ENCODE results near the gene CTLA4.
A peak's percentile ranks its signal among the peaks of the same experiment; 100 is the strongest.

Gene CTLA4

DNA sequence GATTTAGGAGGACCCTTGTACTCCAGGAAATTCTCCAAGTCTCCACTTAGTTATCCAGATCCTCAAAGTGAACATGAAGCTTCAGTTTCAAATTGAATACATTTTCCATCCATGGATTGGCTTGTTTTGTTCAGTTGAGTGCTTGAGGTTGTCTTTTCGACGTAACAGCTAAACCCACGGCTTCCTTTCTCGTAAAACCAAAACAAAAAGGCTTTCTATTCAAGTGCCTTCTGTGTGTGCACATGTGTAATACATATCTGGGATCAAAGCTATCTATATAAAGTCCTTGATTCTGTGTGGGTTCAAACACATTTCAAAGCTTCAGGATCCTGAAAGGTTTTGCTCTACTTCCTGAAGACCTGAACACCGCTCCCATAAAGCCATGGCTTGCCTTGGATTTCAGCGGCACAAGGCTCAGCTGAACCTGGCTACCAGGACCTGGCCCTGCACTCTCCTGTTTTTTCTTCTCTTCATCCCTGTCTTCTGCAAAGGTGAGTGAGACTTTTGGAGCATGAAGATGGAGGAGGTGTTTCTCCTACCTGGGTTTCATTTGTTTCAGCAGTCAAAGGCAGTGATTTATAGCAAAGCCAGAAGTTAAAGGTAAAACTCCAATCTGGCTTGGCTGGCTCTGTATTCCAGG is at the start of gene CTLA4:
Gene CTLA4 (plus strand): TSS at position 211 of the 640 bp plus-strand sequence. CDS start 172 bp downstream, at position 383.
- DNase-seq = no peak

DNA sequence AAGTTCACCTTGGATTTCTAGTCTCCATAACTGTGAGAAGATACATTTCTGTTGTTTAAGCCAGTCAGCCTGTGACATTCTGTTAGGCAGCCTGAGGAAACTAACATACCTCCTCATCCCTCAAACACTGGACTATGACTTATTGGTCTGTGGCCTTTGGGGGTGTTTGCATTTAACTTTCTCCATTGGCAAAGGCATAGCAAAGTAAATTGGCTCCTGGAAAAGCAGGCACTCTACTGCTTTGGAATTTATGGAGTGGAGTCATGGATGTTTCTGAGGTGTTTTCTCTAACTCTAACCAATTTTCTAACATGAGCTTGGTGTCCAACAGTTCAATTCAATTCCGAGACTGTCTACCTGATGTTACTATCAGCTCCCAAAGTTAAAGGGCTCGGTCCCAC is 48.9 kb upstream of the CTLA4 start:
- DNase-seq = no peak

DNA sequence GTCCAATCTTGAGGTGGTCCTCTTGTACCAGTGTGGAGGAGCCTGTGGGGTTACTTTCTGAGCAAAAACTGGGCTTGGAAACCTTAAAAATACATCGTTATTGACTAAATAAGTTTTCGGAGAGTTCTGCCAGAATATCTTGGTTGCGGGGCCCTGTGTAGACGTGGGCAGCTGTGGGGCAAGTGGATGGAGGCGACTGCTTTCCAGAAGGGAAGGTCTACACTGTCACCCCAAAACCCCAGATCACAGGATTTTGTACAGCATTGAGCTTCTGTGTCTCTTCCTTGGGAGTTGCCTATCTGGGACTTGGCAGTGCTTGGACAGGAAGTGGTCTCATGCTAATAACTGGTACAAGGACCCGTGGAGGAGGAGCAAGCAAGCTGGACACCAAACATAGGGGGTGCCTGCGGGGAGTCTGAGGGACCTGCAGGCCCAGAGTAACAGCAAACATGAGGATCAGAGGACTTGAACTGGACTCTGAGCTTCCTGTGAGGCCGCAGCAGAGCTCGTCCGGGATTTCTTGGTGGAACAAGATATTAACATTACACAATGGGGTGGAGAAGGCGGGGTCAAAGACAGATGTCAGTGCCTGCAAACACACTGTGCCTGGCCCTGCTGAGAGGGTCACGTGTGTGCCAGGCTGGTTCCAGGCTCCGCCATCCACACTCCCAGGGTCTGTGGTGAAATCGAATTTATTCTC is 48.0 kb upstream of the CTLA4 start:
- DNase-seq = no peak

DNA sequence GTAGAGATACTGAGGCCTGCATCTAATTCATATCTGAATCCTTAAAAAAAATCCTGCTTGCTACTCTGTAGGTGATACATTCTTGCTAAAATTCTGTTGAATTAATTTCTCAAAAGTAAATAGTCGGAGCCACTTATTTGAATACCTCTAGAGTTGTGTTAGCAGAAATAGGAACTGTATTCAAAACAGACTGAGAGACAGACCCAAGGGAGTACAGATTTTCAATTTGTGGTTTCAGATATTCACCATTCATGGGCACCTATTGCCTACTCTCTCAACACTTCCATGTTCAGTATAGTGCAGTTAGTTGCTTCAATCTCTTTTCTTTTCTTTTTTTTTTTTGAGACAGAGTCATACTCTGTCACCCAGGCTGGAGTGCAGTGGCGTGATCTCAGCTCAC is 46.6 kb upstream of the CTLA4 start:
- no peak for DNase-seq

DNA sequence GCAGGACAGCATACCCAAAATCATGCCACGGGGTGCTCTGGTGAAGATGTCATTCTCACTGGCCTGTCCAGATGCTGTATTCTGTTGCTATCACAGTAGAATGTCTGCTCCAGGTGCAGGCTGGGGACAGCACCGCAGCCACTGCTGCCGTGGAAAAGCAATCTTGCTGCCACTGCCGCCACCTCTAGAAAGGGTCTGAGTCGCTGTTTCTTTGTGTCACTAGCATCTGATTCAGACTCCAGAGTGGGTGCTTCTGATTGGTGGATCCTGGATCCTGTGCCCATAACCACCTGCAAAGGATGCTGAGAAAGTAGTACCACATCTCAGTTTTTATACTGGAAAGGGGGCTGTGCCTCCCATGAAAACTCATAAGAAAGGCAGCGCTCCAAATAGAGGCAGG is 45.3 kb upstream of the CTLA4 start:
- DNase-seq = no peak

DNA sequence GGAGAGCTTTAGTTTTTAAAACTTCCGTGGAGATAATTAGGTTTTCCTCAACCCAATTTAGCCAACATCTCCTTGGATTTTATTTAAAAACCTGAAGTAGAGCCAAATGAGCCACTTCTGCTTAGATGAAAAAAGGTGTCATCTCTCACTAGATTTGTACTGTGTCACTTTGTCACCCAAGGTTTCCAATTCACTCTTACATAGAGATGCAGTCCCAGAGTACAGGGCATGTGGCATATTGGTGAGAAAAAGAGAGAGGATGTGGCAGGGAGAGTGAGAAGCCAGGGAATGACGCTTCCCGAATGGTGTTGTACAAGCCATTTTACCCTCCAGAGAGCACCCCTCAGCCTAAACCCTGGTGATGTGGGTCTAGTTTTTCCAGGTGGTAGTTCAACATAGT is 44.4 kb upstream of the CTLA4 start:
- DNase-seq = no peak

DNA sequence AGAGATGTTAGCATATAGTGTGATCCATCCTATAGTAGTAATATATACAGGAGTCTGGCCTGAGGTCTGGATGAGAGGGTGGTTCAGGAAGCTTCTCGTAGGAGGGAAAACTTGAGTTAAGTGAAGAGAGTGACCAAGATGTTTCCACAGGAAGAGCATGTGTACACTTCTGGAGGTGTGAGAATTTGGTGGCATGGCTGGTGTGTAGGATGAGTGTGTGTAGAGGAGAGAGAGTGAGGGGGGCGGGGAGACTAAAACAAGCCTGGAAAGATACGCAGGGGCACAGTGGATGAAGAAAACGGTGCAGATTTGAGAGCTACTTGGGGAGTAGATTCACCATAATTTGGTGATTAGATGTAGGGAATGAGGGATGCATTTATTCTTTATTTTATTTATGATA is 43.5 kb upstream of the CTLA4 start:
- DNase-seq = no peak

DNA sequence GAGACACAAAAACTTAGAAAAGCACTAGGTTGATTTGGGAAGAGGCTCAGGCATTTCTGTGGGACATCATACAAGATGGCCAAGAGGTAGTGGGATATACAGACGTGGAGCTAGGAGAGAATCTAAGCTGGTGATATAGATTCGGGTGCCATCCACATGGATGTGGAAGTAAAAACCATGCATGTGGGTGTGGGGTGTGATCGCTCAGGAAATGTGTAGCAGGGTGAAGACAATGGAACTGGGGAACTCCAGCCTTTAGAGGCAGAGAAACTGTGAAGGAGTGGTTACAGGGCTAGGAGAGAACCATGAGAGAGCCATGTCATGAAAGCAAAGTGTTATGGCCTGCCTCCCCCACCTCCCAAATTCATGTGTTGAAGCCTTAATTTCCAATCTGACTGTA is 43.0 kb upstream of the CTLA4 start:
- peak; percentile 61 to 71 (median 63) for DNase-seq

DNA sequence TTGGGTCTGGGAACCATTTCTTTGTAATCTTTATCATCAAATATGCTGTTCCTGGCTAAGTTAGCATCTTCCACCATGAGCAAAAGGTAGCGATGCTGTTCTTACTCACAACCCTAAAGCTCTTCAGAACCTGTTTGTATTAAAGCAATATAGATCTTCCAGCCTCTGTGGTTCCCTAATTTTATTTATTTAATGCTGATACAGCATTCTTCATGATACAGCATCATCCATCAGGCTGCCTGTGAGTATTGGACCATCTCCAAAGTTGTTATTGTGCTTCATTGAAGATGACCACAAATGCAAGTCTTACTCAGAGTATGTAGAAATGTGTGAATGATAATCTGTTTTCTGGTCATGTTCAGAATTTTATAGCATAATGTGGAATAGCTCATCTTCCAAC is 40.9 kb upstream of the CTLA4 start:
- no peak for DNase-seq

DNA sequence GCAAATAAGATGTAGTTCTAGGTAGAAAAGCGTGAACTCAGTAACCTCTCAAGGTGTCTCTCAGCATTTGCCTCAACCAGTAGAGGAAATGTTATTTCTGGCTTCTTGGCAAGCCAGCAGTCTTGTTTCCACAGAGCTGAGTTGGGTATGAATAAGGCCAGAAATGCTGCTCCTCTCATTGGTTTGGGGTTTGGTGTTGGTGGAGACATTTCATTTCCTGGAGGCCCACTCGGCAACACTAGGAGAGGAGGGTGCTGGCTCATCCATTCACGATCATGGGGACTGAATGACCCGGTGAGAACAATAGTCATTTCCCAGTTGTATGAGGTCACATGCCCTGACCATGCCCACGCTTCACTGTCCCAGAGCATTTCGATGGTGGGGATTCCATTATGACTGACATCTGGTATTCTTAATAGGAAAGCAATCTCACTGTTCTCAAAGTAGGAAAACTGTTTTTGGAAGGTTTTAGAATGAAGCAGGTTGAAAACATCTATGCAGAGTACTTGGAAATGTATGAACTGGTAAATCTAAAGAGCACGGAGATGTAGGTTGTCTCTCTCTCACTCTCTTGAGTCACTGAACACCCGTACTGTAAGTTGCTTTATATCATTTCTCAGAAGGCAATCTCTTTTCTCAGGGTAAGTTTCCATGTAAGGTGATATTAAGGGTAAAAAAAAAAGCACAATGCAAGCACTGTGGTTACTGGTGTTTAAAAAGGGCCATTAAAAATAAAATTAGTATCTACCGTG is 37.1 kb upstream of the CTLA4 start:
- DNase-seq = peak; percentile 57 to 80 (median 61)

DNA sequence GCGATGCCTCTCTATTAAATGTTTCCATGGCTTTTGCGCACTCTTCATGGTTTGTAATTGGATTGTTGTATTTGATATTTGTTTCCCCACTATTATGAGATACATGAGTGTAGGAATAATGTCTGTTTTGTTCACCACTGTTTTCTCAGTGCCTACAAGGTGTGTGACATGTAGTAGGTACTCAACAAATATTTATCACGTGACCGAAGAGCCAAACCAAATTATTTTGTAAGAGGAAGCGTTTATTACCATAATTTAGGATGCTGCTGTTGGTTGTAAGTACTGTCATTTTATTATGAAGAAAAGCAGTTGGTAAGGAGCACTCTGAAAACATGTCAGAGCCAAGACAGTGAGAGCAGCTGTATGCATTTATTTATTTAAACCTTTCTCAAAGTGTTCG is 32.2 kb upstream of the CTLA4 start:
- DNase-seq = no peak

DNA sequence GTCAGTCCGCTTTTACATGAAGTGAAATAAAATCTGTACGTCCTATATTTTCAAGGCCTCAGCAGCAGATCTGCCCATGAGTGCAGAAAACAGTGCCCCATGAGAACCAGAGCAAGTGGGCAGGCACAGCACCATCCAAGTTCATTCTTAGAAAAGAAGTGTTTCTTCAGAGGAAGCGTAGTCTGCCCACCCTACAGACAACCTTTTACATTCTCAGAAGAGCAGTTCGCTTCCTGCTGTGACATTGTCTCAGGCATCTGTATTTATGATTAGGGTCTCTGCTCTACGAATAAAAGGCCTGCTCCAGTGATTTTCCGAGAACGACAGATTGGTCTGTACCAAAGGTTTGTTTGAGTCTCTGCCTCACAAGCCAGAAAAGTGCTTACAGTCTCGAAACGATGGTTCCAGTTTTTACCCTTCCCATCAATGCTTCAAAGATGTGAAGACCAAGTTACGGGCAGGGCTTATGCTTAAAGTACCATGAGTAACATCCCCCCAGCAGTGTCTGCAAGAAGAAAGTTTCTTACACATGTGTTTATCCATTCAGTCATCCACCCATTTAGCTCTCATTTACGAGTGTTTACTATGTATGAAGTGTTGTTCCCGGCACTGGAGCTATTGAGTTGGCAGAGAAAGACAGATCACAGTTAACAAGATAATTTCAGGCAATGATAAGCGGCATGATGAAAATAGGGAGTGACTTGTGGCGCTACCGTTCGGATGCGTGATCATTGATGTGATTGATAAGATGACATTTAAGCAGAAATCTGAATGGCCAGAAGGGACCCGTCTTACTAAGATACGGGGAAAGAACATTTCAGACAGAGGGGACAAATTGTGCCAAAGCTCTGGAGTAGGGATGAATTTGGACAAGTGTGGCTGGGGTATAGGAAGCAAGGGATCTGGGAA is 31.4 kb upstream of the CTLA4 start:
- DNase-seq = no peak

DNA sequence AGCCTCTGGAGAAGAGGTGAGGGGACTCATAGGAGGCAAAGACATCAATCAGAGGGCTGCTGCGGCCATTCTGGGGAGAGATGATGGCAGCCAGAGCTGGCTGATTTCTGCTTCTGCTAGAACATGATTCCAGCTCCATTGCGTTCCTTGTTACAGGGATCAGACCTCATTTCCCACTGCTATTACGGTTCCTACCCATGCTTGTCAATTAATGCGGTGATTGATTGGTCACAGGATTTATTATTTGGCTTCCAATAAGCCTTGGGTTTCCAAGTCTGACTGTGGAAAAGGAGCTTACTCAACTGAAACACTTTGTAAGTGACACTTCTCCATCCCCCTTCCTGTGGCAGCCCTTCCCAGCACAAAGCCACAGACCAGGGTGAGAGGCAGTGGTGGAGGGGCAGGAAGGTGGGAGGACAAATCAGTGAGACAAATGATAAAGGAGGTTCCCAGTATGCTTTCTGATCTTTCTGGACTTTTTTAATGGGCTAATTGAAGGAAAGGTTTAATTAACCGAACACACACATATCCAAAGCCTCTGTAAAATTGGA is 26.8 kb upstream of the CTLA4 start:
- DNase-seq = no peak

DNA sequence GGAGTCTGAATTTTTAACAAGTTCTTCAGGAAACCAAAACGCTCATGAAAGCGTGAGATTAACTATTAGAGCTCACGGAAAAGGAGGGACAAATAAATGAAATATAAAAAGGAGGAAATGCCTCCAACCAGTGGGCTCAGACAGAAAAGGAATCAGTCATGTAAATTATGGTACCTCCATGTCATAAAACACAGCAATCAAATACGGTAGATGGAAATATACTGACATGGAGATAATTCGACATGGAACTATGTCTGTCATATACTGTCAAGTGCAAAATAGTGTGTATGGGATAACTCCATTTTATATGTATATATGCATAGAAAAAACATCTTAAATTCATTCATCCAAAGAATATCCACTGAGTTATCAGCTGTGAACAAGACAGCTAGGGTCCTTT is 25.9 kb upstream of the CTLA4 start:
- DNase-seq = no peak

DNA sequence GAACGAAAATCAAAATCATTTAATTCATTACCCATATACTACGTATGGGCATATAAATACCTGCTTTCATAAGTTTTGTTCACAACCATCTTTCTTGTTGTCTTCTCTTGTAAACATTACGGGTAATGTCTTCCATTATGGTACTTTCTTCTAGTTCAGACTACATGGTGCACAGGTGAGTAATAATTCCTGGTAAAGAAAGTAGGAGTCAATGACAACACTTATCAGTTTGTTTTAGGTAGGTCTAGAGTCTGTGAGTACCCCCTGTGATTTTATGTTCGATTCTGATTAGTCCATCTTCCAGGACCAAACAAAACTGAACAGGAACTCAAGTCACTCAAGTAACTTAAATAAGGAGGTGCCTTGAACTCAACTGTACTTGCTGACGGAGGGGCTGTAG is 25.2 kb upstream of the CTLA4 start:
- no peak for DNase-seq

DNA sequence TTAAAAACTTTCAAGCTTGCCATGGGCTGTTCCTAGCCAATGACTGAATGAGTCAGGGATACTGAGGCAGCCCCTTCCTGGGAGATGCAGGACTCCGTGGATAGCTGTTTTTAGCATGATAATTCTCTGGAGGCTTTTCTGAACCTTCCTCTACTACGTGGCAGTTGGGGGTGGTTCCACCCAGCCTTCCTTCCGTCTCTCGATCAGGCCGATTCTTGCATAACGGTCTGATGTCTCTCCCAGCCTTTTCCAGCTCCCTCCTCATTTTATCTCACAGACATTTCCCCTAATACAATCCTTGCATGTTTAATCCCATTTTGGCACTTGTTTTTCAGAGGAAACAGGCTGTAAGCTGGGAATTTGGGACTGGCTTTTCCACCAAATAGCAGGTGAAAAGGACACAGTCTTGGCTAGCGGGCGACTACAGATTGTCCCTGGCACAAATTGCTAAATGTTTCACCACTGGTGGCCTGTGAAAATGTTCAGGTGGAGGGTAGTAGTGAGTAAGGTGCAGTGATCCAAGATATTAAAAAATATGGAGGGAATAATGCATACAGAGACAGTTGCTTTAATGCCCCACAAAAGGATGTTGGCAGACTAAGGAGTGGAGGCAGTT is 21.0 kb upstream of the CTLA4 start:
- DNase-seq = no peak

DNA sequence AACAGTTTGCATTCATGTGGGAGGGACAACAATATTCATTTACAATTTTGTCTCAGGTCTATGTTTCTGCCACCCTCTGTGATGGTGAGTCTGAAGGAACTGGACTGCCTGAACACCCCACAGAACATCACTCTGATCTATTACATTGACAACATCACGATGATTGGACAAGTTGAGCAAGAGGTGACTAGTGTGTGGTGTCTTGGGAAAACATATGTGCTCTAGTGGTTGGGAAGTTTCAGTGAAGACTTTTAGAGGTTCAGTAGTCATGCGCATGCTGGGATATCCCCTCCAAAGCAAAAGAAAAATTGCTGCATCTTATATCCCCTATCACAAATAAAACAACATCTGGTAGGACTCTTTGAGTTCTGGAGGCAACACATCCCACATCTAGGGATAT is 18.6 kb upstream of the CTLA4 start:
- peak; percentile 11 to 48 (median 35) for DNase-seq

DNA sequence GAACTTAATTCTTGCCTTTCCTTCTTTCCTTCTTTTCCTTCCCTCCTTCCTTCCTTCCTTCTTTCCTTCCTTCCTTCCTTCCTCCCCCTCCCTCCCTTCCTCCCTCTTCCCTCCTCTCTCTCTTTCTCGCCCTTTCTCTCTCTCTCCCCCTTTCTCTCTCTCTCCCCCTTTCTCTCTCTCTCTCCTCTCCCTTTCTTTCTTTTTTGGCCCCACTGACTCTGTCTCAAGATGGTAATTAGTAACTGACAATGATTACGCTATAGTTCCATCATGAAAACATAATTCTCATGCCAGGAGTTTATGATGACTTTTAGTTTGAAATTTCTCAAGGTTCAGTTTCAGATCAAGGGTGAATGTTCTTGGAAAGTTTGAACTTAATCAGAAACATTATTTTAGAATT is 14.8 kb upstream of the CTLA4 start:
- DNase-seq = no peak

DNA sequence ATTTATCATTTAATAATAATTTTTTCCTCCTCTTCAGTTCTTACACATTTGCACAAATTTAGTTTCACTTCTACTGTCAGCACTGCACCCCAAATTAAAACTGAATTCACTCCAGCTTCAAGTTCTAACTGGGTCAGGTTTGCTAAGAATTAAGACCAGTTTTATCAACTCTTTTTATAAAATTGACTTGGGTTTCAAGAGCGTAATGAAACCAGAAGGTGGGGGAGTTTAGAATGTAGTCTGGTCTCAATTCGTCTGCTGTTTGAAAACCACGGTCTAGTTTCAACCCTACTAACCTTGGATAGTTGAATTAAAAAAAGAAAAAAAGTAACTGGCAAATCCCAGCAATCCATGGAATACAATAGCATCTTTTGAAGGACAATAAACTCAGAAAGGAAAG is 14.3 kb upstream of the CTLA4 start:
- no peak for DNase-seq

DNA sequence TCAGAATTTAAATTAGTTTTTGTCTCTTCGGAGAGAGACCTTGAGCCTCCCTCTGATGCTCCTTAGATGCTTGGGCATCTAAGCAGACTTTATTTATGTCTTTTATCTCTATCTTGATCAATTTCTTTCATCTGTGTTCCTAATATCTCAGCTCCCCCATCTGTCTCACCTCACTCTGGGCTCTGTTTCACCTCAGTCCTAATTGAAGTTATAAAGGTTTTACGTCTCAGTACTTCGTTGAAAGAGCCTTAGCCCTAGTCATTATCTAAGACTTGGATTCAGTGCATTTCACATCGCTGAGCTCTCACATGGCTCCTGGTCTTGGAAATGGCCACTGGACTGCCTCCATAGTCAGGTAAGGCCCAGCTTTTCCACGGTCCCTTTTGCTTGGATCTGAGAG is 13.8 kb upstream of the CTLA4 start:
- DNase-seq = no peak

DNA sequence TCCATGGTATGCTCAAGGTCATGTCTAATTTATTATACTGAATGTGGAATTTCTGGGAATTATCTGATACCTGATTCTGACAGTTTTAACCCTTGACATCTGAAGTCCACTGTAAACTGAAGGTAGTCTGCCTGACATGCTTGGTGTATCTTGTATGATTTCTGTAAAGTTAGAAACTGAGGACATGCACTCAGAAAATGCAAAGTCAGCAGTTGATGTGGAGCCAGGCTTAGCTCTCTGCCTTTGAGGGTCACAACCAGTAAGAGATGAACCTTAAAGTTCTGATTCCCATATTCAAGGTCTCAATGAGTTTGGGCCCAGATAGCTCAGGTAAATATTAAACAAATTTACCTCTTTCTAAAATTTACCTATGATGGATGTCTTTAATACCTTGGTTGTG is 12.3 kb upstream of the CTLA4 start:
- DNase-seq = no peak

DNA sequence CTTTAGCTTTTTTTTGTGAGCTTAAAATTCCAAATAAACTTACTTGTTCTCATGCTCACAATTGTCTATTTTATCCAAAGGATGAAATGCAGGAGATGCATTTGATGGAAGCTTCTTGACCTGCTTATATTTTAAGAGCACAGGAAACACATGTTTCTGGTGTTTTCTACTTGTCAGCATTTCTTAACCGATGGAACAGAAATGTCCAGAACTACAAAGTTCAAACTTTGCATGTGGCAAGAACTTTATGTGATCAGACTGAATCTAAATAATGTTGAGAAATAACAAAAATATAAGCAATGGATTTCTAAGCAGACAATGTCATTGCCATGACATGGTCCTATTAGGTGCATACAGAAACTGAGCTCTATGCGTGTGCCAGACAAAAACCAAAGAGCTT is 9.9 kb upstream of the CTLA4 start:
- DNase-seq = no peak
